ENCODE data around the gene RCAN2. TPM values are rescaled to one million over a fixed set of nuclear protein-coding genes. Genes with fewer than 3 reads are reported as not detected.

RCAN2 gene
- total RNA-seq, 4 donors from 2014 or later: 28.7 to 79.1 (median 36.3) TPM

GRCh38 chr6:46281110-46281509 lies 210.1 kb downstream of the RCAN2 start:
- intact Hi-C loops (cut with DNase I): no loop called here
- Histone ChIP-seq H3K27me3 (no peaks in the 10 kb centered on the region), H3K9me3 (no peaks in the 10 kb centered on the region), H3K4me3 (no peak overlapping the region), H3K27ac (replicated peaks in 1 of 4) (no peak overlapping the region), H3K36me3 (no peaks in the 10 kb centered on the region), H3K4me1 (peaks cover 0 to 9% (median 1%) of the 10 kb centered on the region in 4 donors)
- no peak for DNase-seq (ENCODE audit: extremely low spot score)
- 81% methylated on average over 2 of the region's 2 CpGs for WGBS
- TF ChIP-seq EP300 (IDR thresholded peaks at IDR 0.05): no peak
- no peak for TF ChIP-seq POLR2A (IDR thresholded peaks at IDR 0.05; ENCODE audit: low read depth)
- TF ChIP-seq, protein P1, sequence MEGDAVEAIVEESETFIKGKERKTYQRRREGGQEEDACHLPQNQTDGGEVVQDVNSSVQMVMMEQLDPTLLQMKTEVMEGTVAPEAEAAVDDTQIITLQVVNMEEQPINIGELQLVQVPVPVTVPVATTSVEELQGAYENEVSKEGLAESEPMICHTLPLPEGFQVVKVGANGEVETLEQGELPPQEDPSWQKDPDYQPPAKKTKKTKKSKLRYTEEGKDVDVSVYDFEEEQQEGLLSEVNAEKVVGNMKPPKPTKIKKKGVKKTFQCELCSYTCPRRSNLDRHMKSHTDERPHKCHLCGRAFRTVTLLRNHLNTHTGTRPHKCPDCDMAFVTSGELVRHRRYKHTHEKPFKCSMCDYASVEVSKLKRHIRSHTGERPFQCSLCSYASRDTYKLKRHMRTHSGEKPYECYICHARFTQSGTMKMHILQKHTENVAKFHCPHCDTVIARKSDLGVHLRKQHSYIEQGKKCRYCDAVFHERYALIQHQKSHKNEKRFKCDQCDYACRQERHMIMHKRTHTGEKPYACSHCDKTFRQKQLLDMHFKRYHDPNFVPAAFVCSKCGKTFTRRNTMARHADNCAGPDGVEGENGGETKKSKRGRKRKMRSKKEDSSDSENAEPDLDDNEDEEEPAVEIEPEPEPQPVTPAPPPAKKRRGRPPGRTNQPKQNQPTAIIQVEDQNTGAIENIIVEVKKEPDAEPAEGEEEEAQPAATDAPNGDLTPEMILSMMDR (IDR thresholded peaks at IDR 0.05): no peak
- no peak for TF ChIP-seq POLR2AphosphoS5 (IDR thresholded peaks at IDR 0.05)

GRCh38 chr6:46279874-46280273 lies 211.4 kb downstream of the RCAN2 start:
- Histone ChIP-seq H3K4me1 (peaks cover 0 to 9% (median 1%) of the 10 kb centered on the region in 4 donors), H3K36me3 (no peaks in the 10 kb centered on the region), H3K27ac (replicated peaks in 1 of 4) (no peak overlapping the region), H3K4me3 (no peak overlapping the region), H3K9me3 (no peaks in the 10 kb centered on the region), H3K27me3 (no peaks in the 10 kb centered on the region)
- intact Hi-C loops (cut with DNase I): no loop called here
- TF ChIP-seq POLR2A (IDR thresholded peaks at IDR 0.05; ENCODE audit: low read depth) (no peak), EP300 (IDR thresholded peaks at IDR 0.05) (no peak), POLR2AphosphoS5 (IDR thresholded peaks at IDR 0.05) (no peak)
- TF ChIP-seq, protein P1 (IDR thresholded peaks at IDR 0.05): no peak
- DNase-seq (ENCODE audit: extremely low spot score): peak; percentile 17

GRCh38 chr6:46276576-46277142 lies 214.6 kb downstream of the RCAN2 start:
- intact Hi-C loops (cut with DNase I): no loop called here
- TF ChIP-seq POLR2AphosphoS5 (IDR thresholded peaks at IDR 0.05): no peak
- no peak for TF ChIP-seq EP300 (IDR thresholded peaks at IDR 0.05)
- H3K4me3 ChIP-seq: no peak overlapping the region
- H3K36me3 ChIP-seq: no peaks in the 10 kb centered on the region
- WGBS: 51% methylated on average over 2 of the region's 2 CpGs
- no peaks in the 10 kb centered on the region for H3K27me3 ChIP-seq
- DNase-seq (ENCODE audit: extremely low spot score): peak; percentile 64
- peaks cover 0 to 9% (median 6%) of the 10 kb centered on the region in 4 donors for H3K4me1 ChIP-seq
- H3K27ac ChIP-seq (replicated peaks in 1 of 4): no peak overlapping the region
- no peaks in the 10 kb centered on the region for H3K9me3 ChIP-seq

DNA sequence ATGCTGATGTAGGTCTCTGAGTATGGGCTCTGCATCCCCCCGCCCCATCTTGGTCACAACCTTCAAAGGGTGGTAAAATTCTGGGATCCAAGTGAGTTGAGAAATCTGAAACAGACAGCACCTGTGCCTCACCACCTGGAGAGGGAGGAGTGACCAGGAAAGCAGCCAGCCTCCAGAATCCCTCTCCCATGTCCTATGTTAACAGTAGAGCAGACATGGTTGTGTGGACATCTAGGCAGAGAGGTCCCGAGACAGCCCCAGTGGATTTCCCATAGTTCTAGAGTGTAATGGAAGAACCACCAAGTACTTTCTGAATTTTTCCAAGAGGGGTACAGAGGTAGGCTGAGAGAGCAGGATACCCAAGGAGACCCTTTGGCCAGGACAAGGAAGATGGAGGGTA lies 216.7 kb downstream of the RCAN2 start:
- peaks cover 0 to 9% (median 6%) of the 10 kb centered on the region in 4 donors for H3K4me1 ChIP-seq
- intact Hi-C loops (cut with DNase I): no loop called here
- TF ChIP-seq EP300 (IDR thresholded peaks at IDR 0.05) (no peak), POLR2A (IDR thresholded peaks at IDR 0.05; ENCODE audit: low read depth) (no peak), POLR2AphosphoS5 (IDR thresholded peaks at IDR 0.05) (no peak)
- TF ChIP-seq, protein P1 (IDR thresholded peaks at IDR 0.05): no peak
- peak; percentile 53 for DNase-seq (ENCODE audit: extremely low spot score)
- no peaks in the 10 kb centered on the region for H3K9me3 ChIP-seq
- WGBS: 94% methylated on average over 2 of the region's 2 CpGs
- H3K27ac ChIP-seq (replicated peaks in 1 of 4): no peak overlapping the region
- no peaks in the 10 kb centered on the region for H3K27me3 ChIP-seq
- no peak overlapping the region for H3K4me3 ChIP-seq
- H3K36me3 ChIP-seq: no peaks in the 10 kb centered on the region

- Histone ChIP-seq H3K4me3 (no peak overlapping the region), H3K27me3 (no peaks in the 10 kb centered on the region), H3K27ac (replicated peaks in 1 of 4) (no peak overlapping the region), H3K9me3 (no peaks in the 10 kb centered on the region), H3K36me3 (no peaks in the 10 kb centered on the region), H3K4me1 (peaks cover 0 to 9% (median 5%) of the 10 kb centered on the region in 4 donors)
- peak; percentile 39 for DNase-seq (ENCODE audit: extremely low spot score)
- intact Hi-C loops (cut with DNase I): no loop called here
- 81% methylated on average over 2 of the region's 2 CpGs for WGBS
- TF ChIP-seq, protein P1 (IDR thresholded peaks at IDR 0.05): no peak
- TF ChIP-seq EP300 (IDR thresholded peaks at IDR 0.05): no peak
These were observed 217.3 kb downstream of the RCAN2 start for GRCh38 chr6:46273911-46274310.

Data from esophagus muscularis mucosa (tissue), 4 donors.